Gastroesophageal sphincter (tissue), 3 donors: Measurements from ENCODE around the gene GALNT10.

ENCODE experiments used
- EP300 ChIP-seq: sonication (generic); formaldehyde crosslinking; IDR thresholded peaks from one replicate; pipeline ENCODE4 v1.6.1; 2017; ENCODE audit warnings: antibody characterized with exemption, mild to moderate bottlenecking
- POLR2A ChIP-seq, 2 donors: fragments of 450-650 bp; IDR thresholded peaks; one replicate each; pipeline ENCODE4 v1.6.1; 2017; ENCODE audit warnings: antibody characterized with exemption in 2 of 2, mild to moderate bottlenecking in 2 of 2, moderate library complexity in 1 of 2
- TF ChIP-seq, protein P1 (sequence below), 4 experiments: fragments of 200-600 bp in 2 of 4; fragments of 450-650 bp in 2 of 4; sonication (generic) in 1 of 4; IDR thresholded peaks; one replicate each; pipeline ENCODE4 v1.5.1; 2017 to 2019; ENCODE audit warnings: antibody characterized with exemption in 4 of 4, mild to moderate bottlenecking in 2 of 4, moderate library complexity in 2 of 4

DNA sequence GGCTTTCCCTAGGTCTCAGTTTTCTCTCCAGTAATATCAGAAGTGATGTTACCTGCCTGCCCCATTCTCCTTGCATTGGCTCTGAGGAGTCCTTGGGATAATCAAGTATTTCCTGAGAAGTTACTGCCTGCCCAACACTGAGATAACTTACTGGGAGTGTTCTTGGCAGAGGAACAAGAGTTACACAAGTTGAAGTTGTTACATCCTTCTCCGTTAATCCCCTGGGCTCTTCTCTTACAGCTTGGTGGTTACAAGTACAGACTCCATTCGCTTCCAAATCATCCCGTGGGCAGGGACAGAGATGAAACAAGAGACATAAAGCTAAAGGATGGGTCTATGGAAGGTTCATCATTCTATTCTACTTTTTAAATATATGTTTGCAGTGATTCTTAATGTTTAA lies 181.2 kb downstream of the GALNT10 start:
- TF ChIP-seq, protein P1, sequence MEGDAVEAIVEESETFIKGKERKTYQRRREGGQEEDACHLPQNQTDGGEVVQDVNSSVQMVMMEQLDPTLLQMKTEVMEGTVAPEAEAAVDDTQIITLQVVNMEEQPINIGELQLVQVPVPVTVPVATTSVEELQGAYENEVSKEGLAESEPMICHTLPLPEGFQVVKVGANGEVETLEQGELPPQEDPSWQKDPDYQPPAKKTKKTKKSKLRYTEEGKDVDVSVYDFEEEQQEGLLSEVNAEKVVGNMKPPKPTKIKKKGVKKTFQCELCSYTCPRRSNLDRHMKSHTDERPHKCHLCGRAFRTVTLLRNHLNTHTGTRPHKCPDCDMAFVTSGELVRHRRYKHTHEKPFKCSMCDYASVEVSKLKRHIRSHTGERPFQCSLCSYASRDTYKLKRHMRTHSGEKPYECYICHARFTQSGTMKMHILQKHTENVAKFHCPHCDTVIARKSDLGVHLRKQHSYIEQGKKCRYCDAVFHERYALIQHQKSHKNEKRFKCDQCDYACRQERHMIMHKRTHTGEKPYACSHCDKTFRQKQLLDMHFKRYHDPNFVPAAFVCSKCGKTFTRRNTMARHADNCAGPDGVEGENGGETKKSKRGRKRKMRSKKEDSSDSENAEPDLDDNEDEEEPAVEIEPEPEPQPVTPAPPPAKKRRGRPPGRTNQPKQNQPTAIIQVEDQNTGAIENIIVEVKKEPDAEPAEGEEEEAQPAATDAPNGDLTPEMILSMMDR (IDR thresholded peaks at IDR 0.05): no peak
- TF ChIP-seq POLR2A (IDR thresholded peaks at IDR 0.05) (no peak), EP300 (no peak)
